Measurements from ENCODE around the gene PMFBP1. TPM values are rescaled to one million over a fixed set of nuclear protein-coding genes. Genes with fewer than 3 reads are reported as not detected.

Gene PMFBP1
- total RNA-seq, 1 experiment from 2014 or later = 2.7 TPM

- Histone ChIP-seq H2AK5ac (ENCODE audit: insufficient read length, low read length) (no peak overlapping the region), H4K8ac (replicated peaks; ENCODE audit: insufficient read length, low read depth, low read length) (no peak overlapping the region), H3K79me1 (ENCODE audit: insufficient read depth, low read depth, low read length, poor library complexity, severe bottlenecking) (no peaks in the 10 kb centered on the region), H2BK120ac (ENCODE audit: low read depth, low read length, poor library complexity, severe bottlenecking) (no peak overlapping the region), H2BK5ac (ENCODE audit: insufficient read length, low read length) (no peak overlapping the region), H3K23me2 (ENCODE audit: insufficient read length, low read depth, low read length, poor library complexity, severe bottlenecking) (no peaks in the 10 kb centered on the region), H3K9me3 (ENCODE audit: control insufficient read depth, low read depth, low read length) (no peaks in the 10 kb centered on the region), H4K20me1 (ENCODE audit: control insufficient read depth, insufficient read depth, insufficient read length) (no peaks in the 10 kb centered on the region), H3K27me3 (ENCODE audit: insufficient read depth, low read length) (no peaks in the 10 kb centered on the region), H3K4ac (ENCODE audit: low read depth, low read length) (no peak overlapping the region), H4K5ac (ENCODE audit: insufficient read length, low read depth, low read length) (no peak overlapping the region), H3K9ac (ENCODE audit: extremely low read depth, insufficient read length, low read length) (no peak overlapping the region), H2BK12ac (ENCODE audit: insufficient read length, low read depth, low read length) (no peak overlapping the region), H2BK20ac (ENCODE audit: low read depth, low read length, poor library complexity, severe bottlenecking) (no peak overlapping the region), H3K4me2 (ENCODE audit: insufficient read depth, insufficient read length, low read length) (no peak overlapping the region), H3K27ac (ENCODE audit: insufficient read length, low read depth, low read length) (no peak overlapping the region), H3T11ph (ENCODE audit: low read length) (no peak overlapping the region), H3K23ac (ENCODE audit: insufficient read length, low read depth, low read length) (no peak overlapping the region), H2BK15ac (ENCODE audit: low read depth, low read length) (no peak overlapping the region), H3K18ac (ENCODE audit: insufficient read length, low read depth, low read length) (no peak overlapping the region), H3K56ac (ENCODE audit: insufficient read length, low read depth, low read length) (no peak overlapping the region), H3K4me1 (ENCODE audit: insufficient read depth, low read length) (no peaks in the 10 kb centered on the region), H2AFZ (ENCODE audit: low read length) (no peak overlapping the region), H3K14ac (ENCODE audit: insufficient read depth, low read length) (no peak overlapping the region), H3K79me2 (ENCODE audit: insufficient read depth, low read length) (no peaks in the 10 kb centered on the region), H4K91ac (ENCODE audit: insufficient read length, low read depth, low read length) (no peak overlapping the region)
- no peaks in the 10 kb centered on the region for H3K36me3 Mint-ChIP-seq (ENCODE audit: insufficient read depth in 1 of 3, low read depth in 3 of 3)
- H3K4me1 Mint-ChIP-seq = peaks cover 1 to 3% of the 10 kb centered on the region in 2 experiments; a peak in 2 of 4 replicates
- no peaks in the 10 kb centered on the region for H3K9me3 Mint-ChIP-seq
- DNase-seq = no peak
- H3K27me3 Mint-ChIP-seq (ENCODE audit: low read depth) = no peaks in the 10 kb centered on the region
- H3K27ac Mint-ChIP-seq = no peak overlapping the region; a peak in 1 of 7 replicates
- no peak for TF ChIP-seq CTCF (conservative IDR thresholded peaks at IDR 0.05)
- no CpG with 5 or more reads among the region's 5 CpGs for WGBS (ENCODE audit: extremely low coverage, insufficient read length, low lambda C conversion rate)
- H3K4me3 Mint-ChIP-seq = no peak overlapping the region
These were observed 49.7 kb upstream of the PMFBP1 start for GRCh38 chr16:72221630-72222024.
